Measurements from ENCODE around the gene GPR108.

The GPR108 gene

GRCh38 chr19:6685962-6686627 lies 51.3 kb downstream of the GPR108 start:
- no peak overlapping the region for H3K9ac ChIP-seq (ENCODE audit: low read length)
- H3K79me2 ChIP-seq (ENCODE audit: control insufficient read depth, insufficient read depth, low read length, poor library complexity): no peaks in the 10 kb centered on the region
- H2AK5ac ChIP-seq (ENCODE audit: low read length): no peak overlapping the region
- H3K23ac ChIP-seq (ENCODE audit: low read length): no peak overlapping the region
- H3K27ac ChIP-seq (ENCODE audit: low read depth, low read length): no peak overlapping the region
- no peak overlapping the region for H3K4me2 ChIP-seq (ENCODE audit: low read length)
- peaks cover 6% of the 10 kb centered on the region for H3K9me3 ChIP-seq (ENCODE audit: insufficient read depth, low read depth, low read length)
- no peaks in the 10 kb centered on the region for H3K36me3 ChIP-seq (ENCODE audit: control insufficient read depth in 1 of 2, insufficient read depth in 2 of 2, low read length in 2 of 2)
- no peak overlapping the region for H3K14ac ChIP-seq (ENCODE audit: low read length)
- H2BK5ac ChIP-seq (ENCODE audit: low read depth, low read length, poor library complexity): no peak overlapping the region
- no peaks in the 10 kb centered on the region for H3K27me3 ChIP-seq (ENCODE audit: insufficient read depth, low read length)
- no CpG with 5 or more reads among the region's 15 CpGs for WGBS (ENCODE audit: extremely low coverage, insufficient coverage, insufficient read length)
- no peaks in the 10 kb centered on the region for H3K79me1 ChIP-seq (ENCODE audit: low read length)
- no peak overlapping the region for H2AFZ ChIP-seq (ENCODE audit: insufficient read depth, low read length, poor library complexity)
- H2BK12ac ChIP-seq (ENCODE audit: low read length): no peak overlapping the region
- no peaks in the 10 kb centered on the region for H3K4me1 ChIP-seq (ENCODE audit: control insufficient read depth in 1 of 2, insufficient read depth in 2 of 2, low read length in 2 of 2)
- no peak overlapping the region for H2BK120ac ChIP-seq (ENCODE audit: insufficient read depth, low read length, poor library complexity)
- H4K12ac ChIP-seq (ENCODE audit: low read depth, low read length): no peak overlapping the region
- no peak overlapping the region for H3K18ac ChIP-seq (ENCODE audit: low read length)
- no peak for DNase-seq
- no peak overlapping the region for H4K91ac ChIP-seq (ENCODE audit: low read depth, low read length)
- no peak overlapping the region for H4K8ac ChIP-seq (ENCODE audit: low read depth, low read length)
- no peak overlapping the region for H3K4me3 ChIP-seq (ENCODE audit: low read depth, low read length)
- no peak overlapping the region for H3K4ac ChIP-seq (ENCODE audit: low read depth, low read length)

DNA sequence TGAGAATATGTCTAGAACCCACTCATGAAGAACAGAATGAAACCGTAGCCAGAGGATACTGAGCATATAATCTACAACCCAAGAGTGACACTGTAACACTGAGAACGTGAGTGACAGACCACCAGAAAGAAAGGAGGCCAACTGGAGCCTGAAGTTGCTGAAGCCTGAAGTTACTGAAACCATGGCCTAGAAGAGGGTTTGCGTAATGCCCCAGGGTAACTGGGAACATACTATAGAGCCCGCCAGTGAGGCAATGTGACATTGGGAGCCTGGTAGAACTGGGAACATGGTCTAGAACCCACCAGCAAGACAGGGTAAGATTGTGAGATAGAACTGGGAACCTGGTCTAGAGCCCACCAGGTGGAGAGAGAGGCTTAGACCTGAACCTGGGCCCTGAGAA lies 51.9 kb downstream of the GPR108 start:
- no peaks in the 10 kb centered on the region for H3K36me3 ChIP-seq (ENCODE audit: control insufficient read depth in 1 of 2, insufficient read depth in 2 of 2, low read length in 2 of 2)
- H2BK5ac ChIP-seq (ENCODE audit: low read depth, low read length, poor library complexity): no peak overlapping the region
- H3K27ac ChIP-seq (ENCODE audit: low read depth, low read length): no peak overlapping the region
- H2AFZ ChIP-seq (ENCODE audit: insufficient read depth, low read length, poor library complexity): no peak overlapping the region
- no peak overlapping the region for H3K4me2 ChIP-seq (ENCODE audit: low read length)
- no peak overlapping the region for H3K23ac ChIP-seq (ENCODE audit: low read length)
- no peak for DNase-seq
- no peak overlapping the region for H4K8ac ChIP-seq (ENCODE audit: low read depth, low read length)
- H2AK5ac ChIP-seq (ENCODE audit: low read length): no peak overlapping the region
- H3K4me1 ChIP-seq (ENCODE audit: control insufficient read depth in 1 of 2, insufficient read depth in 2 of 2, low read length in 2 of 2): no peaks in the 10 kb centered on the region
- no peaks in the 10 kb centered on the region for H3K79me1 ChIP-seq (ENCODE audit: low read length)
- H2BK12ac ChIP-seq (ENCODE audit: low read length): no peak overlapping the region
- no peak overlapping the region for H3K18ac ChIP-seq (ENCODE audit: low read length)
- no peak overlapping the region for H3K4me3 ChIP-seq (ENCODE audit: low read depth, low read length)
- no peak overlapping the region for H4K12ac ChIP-seq (ENCODE audit: low read depth, low read length)
- H2BK120ac ChIP-seq (ENCODE audit: insufficient read depth, low read length, poor library complexity): no peak overlapping the region
- H3K27me3 ChIP-seq (ENCODE audit: insufficient read depth, low read length): no peaks in the 10 kb centered on the region
- H3K9ac ChIP-seq (ENCODE audit: low read length): no peak overlapping the region
- no peak overlapping the region for H4K91ac ChIP-seq (ENCODE audit: low read depth, low read length)
- H3K79me2 ChIP-seq (ENCODE audit: control insufficient read depth, insufficient read depth, low read length, poor library complexity): no peaks in the 10 kb centered on the region
- H3K14ac ChIP-seq (ENCODE audit: low read length): no peak overlapping the region
- no peak overlapping the region for H3K4ac ChIP-seq (ENCODE audit: low read depth, low read length)
- no CpG with 5 or more reads among the region's 4 CpGs for WGBS (ENCODE audit: extremely low coverage, insufficient coverage, insufficient read length)
- peaks cover 6% of the 10 kb centered on the region for H3K9me3 ChIP-seq (ENCODE audit: insufficient read depth, low read depth, low read length)

GRCh38 chr19:6683971-6684370 lies 53.4 kb downstream of the GPR108 start:
- Histone ChIP-seq H2BK5ac (ENCODE audit: low read depth, low read length, poor library complexity) (no peak overlapping the region), H4K91ac (ENCODE audit: low read depth, low read length) (no peak overlapping the region), H3K9me3 (ENCODE audit: insufficient read depth, low read depth, low read length) (peaks cover 6% of the 10 kb centered on the region), H3K36me3 (ENCODE audit: control insufficient read depth in 1 of 2, insufficient read depth in 2 of 2, low read length in 2 of 2) (no peaks in the 10 kb centered on the region), H3K27me3 (ENCODE audit: insufficient read depth, low read length) (no peaks in the 10 kb centered on the region), H3K23ac (ENCODE audit: low read length) (no peak overlapping the region), H3K18ac (ENCODE audit: low read length) (no peak overlapping the region), H2AFZ (ENCODE audit: insufficient read depth, low read length, poor library complexity) (no peak overlapping the region), H4K12ac (ENCODE audit: low read depth, low read length) (no peak overlapping the region), H3K9ac (ENCODE audit: low read length) (no peak overlapping the region), H2BK120ac (ENCODE audit: insufficient read depth, low read length, poor library complexity) (no peak overlapping the region), H3K4me2 (ENCODE audit: low read length) (no peak overlapping the region), H3K79me1 (ENCODE audit: low read length) (no peaks in the 10 kb centered on the region), H3K4me3 (ENCODE audit: low read depth, low read length) (no peak overlapping the region), H3K27ac (ENCODE audit: low read depth, low read length) (no peak overlapping the region), H3K4ac (ENCODE audit: low read depth, low read length) (no peak overlapping the region), H3K79me2 (ENCODE audit: control insufficient read depth, insufficient read depth, low read length, poor library complexity) (no peaks in the 10 kb centered on the region), H2BK12ac (ENCODE audit: low read length) (no peak overlapping the region), H3K4me1 (ENCODE audit: control insufficient read depth in 1 of 2, insufficient read depth in 2 of 2, low read length in 2 of 2) (no peaks in the 10 kb centered on the region), H3K14ac (ENCODE audit: low read length) (no peak overlapping the region), H4K8ac (ENCODE audit: low read depth, low read length) (no peak overlapping the region), H2AK5ac (ENCODE audit: low read length) (no peak overlapping the region)
- WGBS (ENCODE audit: extremely low coverage, insufficient coverage, insufficient read length): no CpG with 5 or more reads among the region's 4 CpGs
- DNase-seq: no peak

DNA sequence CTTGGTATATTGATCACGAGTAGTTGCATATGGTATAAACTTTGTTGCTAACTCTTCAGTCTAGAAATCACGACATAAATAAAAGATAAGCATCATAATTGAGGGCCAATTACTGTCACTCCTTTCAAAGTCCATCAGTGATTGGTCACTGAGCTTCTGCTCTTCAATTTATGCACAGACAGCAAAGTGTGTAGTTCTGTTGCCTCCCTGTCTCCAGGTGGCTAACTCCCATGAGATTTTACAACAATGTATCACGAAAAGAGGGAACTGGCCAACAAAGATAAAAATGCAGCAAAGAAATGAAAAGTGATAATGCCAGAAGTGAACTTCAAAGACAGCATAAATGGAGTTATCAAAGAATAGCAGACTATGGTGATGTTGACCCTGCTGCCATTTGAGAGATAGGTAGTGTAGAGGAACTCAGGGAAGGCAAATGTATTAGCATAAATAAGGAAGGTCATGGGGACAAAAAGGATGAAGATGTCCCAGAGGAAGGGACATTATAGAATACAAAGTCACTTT lies 54.7 kb downstream of the GPR108 start:
- Histone ChIP-seq H3K79me2 (ENCODE audit: control insufficient read depth, insufficient read depth, low read length, poor library complexity) (no peaks in the 10 kb centered on the region), H2BK12ac (ENCODE audit: low read length) (no peak overlapping the region), H3K4ac (ENCODE audit: low read depth, low read length) (no peak overlapping the region), H3K18ac (ENCODE audit: low read length) (no peak overlapping the region), H3K23ac (ENCODE audit: low read length) (no peak overlapping the region), H3K27ac (ENCODE audit: low read depth, low read length) (no peak overlapping the region), H4K12ac (ENCODE audit: low read depth, low read length) (no peak overlapping the region), H3K79me1 (ENCODE audit: low read length) (no peaks in the 10 kb centered on the region), H2BK120ac (ENCODE audit: insufficient read depth, low read length, poor library complexity) (no peak overlapping the region), H3K4me2 (ENCODE audit: low read length) (no peak overlapping the region), H2BK5ac (ENCODE audit: low read depth, low read length, poor library complexity) (no peak overlapping the region), H3K14ac (ENCODE audit: low read length) (no peak overlapping the region), H4K8ac (ENCODE audit: low read depth, low read length) (no peak overlapping the region), H2AK5ac (ENCODE audit: low read length) (no peak overlapping the region), H3K9me3 (ENCODE audit: insufficient read depth, low read depth, low read length) (peaks cover 14% of the 10 kb centered on the region), H3K36me3 (ENCODE audit: control insufficient read depth in 1 of 2, insufficient read depth in 2 of 2, low read length in 2 of 2) (no peaks in the 10 kb centered on the region), H3K27me3 (ENCODE audit: insufficient read depth, low read length) (no peaks in the 10 kb centered on the region), H2AFZ (ENCODE audit: insufficient read depth, low read length, poor library complexity) (no peak overlapping the region), H4K91ac (ENCODE audit: low read depth, low read length) (no peak overlapping the region), H3K9ac (ENCODE audit: low read length) (no peak overlapping the region), H3K4me3 (ENCODE audit: low read depth, low read length) (no peak overlapping the region), H3K4me1 (ENCODE audit: control insufficient read depth in 1 of 2, insufficient read depth in 2 of 2, low read length in 2 of 2) (peaks cover 0 to 2% of the 10 kb centered on the region in 2 experiments)
- no CpG with 5 or more reads among the region's 3 CpGs for WGBS (ENCODE audit: extremely low coverage, insufficient coverage, insufficient read length)
- no peak for DNase-seq

Data from trophoblast cell (in vitro differentiated cells and primary cell).